Adrenal gland (tissue), 12 donors: Measurements from ENCODE around the gene RYR1. TPM values are rescaled to one million over a fixed set of nuclear protein-coding genes. Genes with fewer than 3 reads are reported as not detected.

ENCODE experiments used
- DNase-seq, 7 donors: peaks; one replicate each; pipeline ENCODE4 v3.0.0-alpha.2; 2019 to 2020
- H3K27ac ChIP-seq, 5 donors: fragments of 200-600 bp; sonication (generic) in 4 of 5; 1 replicate in 3 of 5; 2 replicates in 2 of 5; pipeline versions ENCODE4 v1.5.1 to v1.8.0; 2016 to 2020; ENCODE audit warnings: mild to moderate bottlenecking in 1 of 5
- H3K27me3 ChIP-seq: fragments of 200-600 bp; 2 replicates; pipeline ENCODE4 v1.8.0; 2021
- H3K36me3 ChIP-seq, 2 donors: fragments of 200-600 bp; replicated peaks in 1 of 2; 1 replicate in 1 of 2; 2 replicates in 1 of 2; pipeline versions ENCODE4 v1.5.1 to v1.8.0; 2018 to 2022
- H3K4me1 ChIP-seq, 2 donors: fragments of 200-600 bp; replicated peaks in 1 of 2; 1 replicate in 1 of 2; 2 replicates in 1 of 2; pipeline versions ENCODE4 v1.5.1 to v1.8.0; 2018 to 2021
- H3K4me3 ChIP-seq, 4 donors: fragments of 200-600 bp; sonication (generic) in 3 of 4; one replicate each; pipeline ENCODE4 v1.5.1; 2016 to 2018
- H3K9me3 ChIP-seq, 3 donors: fragments of 200-600 bp; sonication (generic) in 1 of 3; replicated peaks in 1 of 3; 1 replicate in 2 of 3; 2 replicates in 1 of 3; pipeline versions ENCODE4 v1.5.1 to v1.8.0; 2016 to 2021
- CTCF ChIP-seq, 6 experiments: fragments of 450-650 bp in 4 of 6; fragments of 200-600 bp in 2 of 6; sonication (generic) in 1 of 6; IDR thresholded peaks; 1 replicate in 5 of 6; 2 replicates in 1 of 6; pipeline versions ENCODE4 v1.5.1 to v1.8.0; 2016 to 2021; ENCODE audit warnings: antibody characterized with exemption in 6 of 6, mild to moderate bottlenecking in 2 of 6, moderate library complexity in 1 of 6
- POLR2A ChIP-seq, 2 donors: fragments of 450-650 bp; IDR thresholded peaks; one replicate each; pipeline ENCODE4 v1.6.1; 2017; ENCODE audit warnings: antibody characterized with exemption in 2 of 2, mild to moderate bottlenecking in 2 of 2, moderate library complexity in 1 of 2
- WGBS, 4 donors: extraction: QIAGEN DNeasy Blood & Tissue Kit in 2 of 4; methylation state at CpG; one replicate each; pipeline versions ENCODE4 v1.1.5 to v1.1.7; 2013 to 2017; 5-methylcytosine and 5-hydroxymethylcytosine counted together
- intact Hi-C, 2 donors: fragments of 100-400 bp; cut with DNase I; formaldehyde crosslinking; loops; one replicate each; pipeline versions ENCODE4 v1.14.1 to v1.15.0; 2022 to 2023
- polyA plus RNA-seq, 3 donors: library from polyadenylated mRNA; stranded (reverse); fragments of 200-250 nt in 2 of 3; fragments of 350-450 nt in 1 of 3; fragmentation: Illumina TruSeq in 1 of 3; extraction: RNeasy Lipid Tissue Mini Kit (QIAGEN cat#74804) in 1 of 3; gene quantifications; one replicate each; pipeline ENCODE4 v1.2.3, GENCODE V29; 2013 to 2014
- total RNA-seq, 9 donors: library from RNA; depleted of rRNA in 4 of 9; stranded (reverse); fragments of >200 nt in 4 of 9; fragments of 120-200 nt in 1 of 9; fragmentation: NEBNext Ultra II Directional in 1 of 9; extraction: Animal tissue kit (Norgen Biotek cat#: 25700) in 1 of 9; gene quantifications; one replicate each; pipeline versions ENCODE4 v1.1.0 to v1.2.4, GENCODE V29; 2013 to 2023
- donor health status: healthy with polysubstance abuse.
- donor health status: Bipolar disorder and iron deficiency.
- donor health status: DM: yes; HTN: yes; CAD: no.
- donor health status: DM: no; HTN: no; CAD: no.
- donor health status: DM: no; HTN: no; CAD: no.
- donor health status: DM: yes; HTN: yes; CAD: no.

Gene RYR1
- total and polyA plus RNA-seq, 12 donors: 0.90 to 10.0 (median 3.2) TPM

- Histone ChIP-seq H3K27me3 (peaks cover 10% of the 10 kb centered on the region), H3K4me3 (no peak overlapping the region), H3K9me3 (no peaks in the 10 kb centered on the region), H3K4me1 (no peaks in the 10 kb centered on the region), H3K36me3 (no peaks in the 10 kb centered on the region), H3K27ac (no peak overlapping the region)
- intact Hi-C loops: no loop called here
- WGBS, 4 donors: 79 to 88% (median 85%) methylated on average over 6 of the region's 6 CpGs
- no peak for DNase-seq
- TF ChIP-seq POLR2A (IDR thresholded peaks at IDR 0.05): no peak
- no peak for TF ChIP-seq CTCF (IDR thresholded peaks at IDR 0.05)
These were observed 3.8 kb downstream of the RYR1 start for GRCh38 chr19:38437295-38437694.

- Histone ChIP-seq H3K4me3 (no peak overlapping the region), H3K27me3 (peaks cover 10% of the 10 kb centered on the region), H3K9me3 (no peaks in the 10 kb centered on the region), H3K4me1 (no peaks in the 10 kb centered on the region), H3K36me3 (no peaks in the 10 kb centered on the region), H3K27ac (no peak overlapping the region)
- intact Hi-C loops: no loop called here
- WGBS, 4 donors: 74 to 85% (median 81%) methylated on average over 2 of the region's 2 CpGs
- no peak for TF ChIP-seq POLR2A (IDR thresholded peaks at IDR 0.05)
- TF ChIP-seq CTCF (IDR thresholded peaks at IDR 0.05): no peak
- DNase-seq: no peak
These were observed 4.4 kb downstream of the RYR1 start for GRCh38 chr19:38437917-38438316.

GRCh38 chr19:38440592-38440991, 7.1 kb downstream of the RYR1 start:
- no peaks in the 10 kb centered on the region for H3K27me3 ChIP-seq
- DNase-seq: no peak
- no peaks in the 10 kb centered on the region for H3K36me3 ChIP-seq
- no peaks in the 10 kb centered on the region for H3K4me1 ChIP-seq
- 81 to 84% (median 82%) methylated on average over 14 of the region's 14 CpGs for WGBS, 4 donors
- no peak for TF ChIP-seq CTCF (IDR thresholded peaks at IDR 0.05)
- TF ChIP-seq POLR2A (IDR thresholded peaks at IDR 0.05): no peak
- H3K27ac ChIP-seq: no peak overlapping the region
- no peaks in the 10 kb centered on the region for H3K9me3 ChIP-seq
- intact Hi-C loops: no loop called here
- no peak overlapping the region for H3K4me3 ChIP-seq

GRCh38 chr19:38441657-38442348, 8.3 kb downstream of the RYR1 start:
- 48 to 60% (median 53%) methylated on average over 6 to 7 of the region's 7 CpGs for WGBS, 4 donors
- no peak overlapping the region for H3K4me3 ChIP-seq
- intact Hi-C loops: no loop called here
- no peaks in the 10 kb centered on the region for H3K36me3 ChIP-seq
- no peaks in the 10 kb centered on the region for H3K9me3 ChIP-seq
- H3K4me1 ChIP-seq: no peaks in the 10 kb centered on the region
- no peak for DNase-seq
- no peak for TF ChIP-seq POLR2A (IDR thresholded peaks at IDR 0.05)
- TF ChIP-seq CTCF (IDR thresholded peaks at IDR 0.05): no peak
- H3K27me3 ChIP-seq: no peaks in the 10 kb centered on the region
- no peak overlapping the region for H3K27ac ChIP-seq
